GM23338 (cell line): ENCODE measurements around the gene TTYH1. TPM values are rescaled to one million over a fixed set of nuclear protein-coding genes. Genes with fewer than 3 reads are reported as not detected.

ENCODE experiments used
- ATAC-seq: fragments of 200-7000 bp; cut with Tn5 transposase; 3 replicates; pipeline ENCODE4 v1.9.1; 2020
- DNase-seq: peaks from one replicate; pipeline ENCODE4 v3.0.0-alpha.2; 2015; ENCODE audit warnings: low spot score
- H2AFZ ChIP-seq: fragments of 200-600 bp; sonication (generic); 2 replicates; pipeline ENCODE4 v1.8.0; 2016; ENCODE audit warnings: antibody characterized with exemption, mild to moderate bottlenecking, moderate library complexity
- H3F3A ChIP-seq: fragments of 200-600 bp; sonication (generic); replicated peaks from 2 replicates; pipeline ENCODE4 v1.8.0; 2017; ENCODE audit warnings: antibody characterized with exemption, mixed run types, low read depth
- H3K27ac ChIP-seq: fragments of 200-600 bp; sonication (generic); 2 replicates; pipeline ENCODE4 v1.6.1; 2016; ENCODE audit warnings: low read depth
- H3K27me3 ChIP-seq: fragments of 200-600 bp; sonication (generic); 2 replicates; pipeline ENCODE4 v1.8.0; 2016; ENCODE audit warnings: mild to moderate bottlenecking, mixed run types, moderate library complexity; ENCODE audit not compliant: insufficient read depth
- H3K36me3 ChIP-seq: fragments of 200-600 bp; sonication (generic); 2 replicates; pipeline ENCODE4 v1.8.0; 2016; ENCODE audit warnings: mild to moderate bottlenecking; ENCODE audit not compliant: insufficient read depth
- H3K4me1 ChIP-seq: fragments of 200-600 bp; sonication (generic); 2 replicates; pipeline ENCODE4 v1.8.0; 2016; ENCODE audit warnings: mild to moderate bottlenecking, moderate library complexity; ENCODE audit not compliant: insufficient read depth
- H3K4me2 ChIP-seq: fragments of 200-600 bp; sonication (generic); 2 replicates; pipeline ENCODE4 v1.7.1; 2017; ENCODE audit warnings: mixed run types
- H3K4me3 ChIP-seq: fragments of 200-600 bp; sonication (generic); 2 replicates; pipeline ENCODE4 v1.6.1; 2016; ENCODE audit warnings: mixed run types
- H3K79me2 ChIP-seq: fragments of 200-600 bp; sonication (generic); replicated peaks from 2 replicates; pipeline ENCODE4 v1.8.0; 2017; ENCODE audit warnings: mild to moderate bottlenecking; ENCODE audit not compliant: insufficient read depth
- H3K9me2 ChIP-seq: fragments of 200-600 bp; sonication (generic); 2 replicates; pipeline ENCODE4 v1.8.0; 2017; ENCODE audit not compliant: insufficient read depth
- H4K20me1 ChIP-seq: fragments of 200-600 bp; sonication (generic); replicated peaks from 2 replicates; pipeline ENCODE4 v1.8.0; 2017; ENCODE audit warnings: mild to moderate bottlenecking; ENCODE audit not compliant: insufficient read depth
- H3K27ac Mint-ChIP-seq: 2 replicates; pipeline ENCODE4 v1.8.0; 2020; ENCODE audit warnings: inconsistent platforms, mild to moderate bottlenecking, moderate library complexity, mixed read lengths
- H3K27me3 Mint-ChIP-seq: 3 replicates; pipeline ENCODE4 v1.8.0; 2022; ENCODE audit warnings: low read depth, mild to moderate bottlenecking, moderate library complexity, mixed read lengths, inconsistent platforms; ENCODE audit not compliant: insufficient read depth, poor library complexity
- H3K36me3 Mint-ChIP-seq: 3 replicates; pipeline ENCODE4 v1.8.0; 2021; ENCODE audit warnings: low read depth, mild to moderate bottlenecking, inconsistent platforms, moderate library complexity, mixed read lengths
- H3K4me1 Mint-ChIP-seq: 3 replicates; pipeline ENCODE4 v1.8.0; 2020; ENCODE audit warnings: mild to moderate bottlenecking, inconsistent platforms, mixed read lengths
- H3K4me3 Mint-ChIP-seq: 3 replicates; pipeline ENCODE4 v1.8.0; 2021; ENCODE audit warnings: moderate library complexity, mild to moderate bottlenecking, inconsistent platforms, mixed read lengths
- H3K9me3 Mint-ChIP-seq: 3 replicates; pipeline ENCODE4 v1.8.0; 2020; ENCODE audit warnings: moderate library complexity, mild to moderate bottlenecking, inconsistent platforms, mixed read lengths
- CREB1 ChIP-seq: fragments of 250-450 bp; sonication (Bioruptor Pico); IDR thresholded peaks from 2 replicates; pipeline ENCODE4 v1.5.0; 2020; ENCODE audit warnings: low read depth, mild to moderate bottlenecking, moderate library complexity
- EZH2 ChIP-seq: fragments of 200-600 bp; sonication (generic); IDR thresholded peaks from one replicate; pipeline ENCODE4 v1.8.0; 2017; ENCODE audit warnings: antibody characterized with exemption, mild to moderate bottlenecking, low read depth; ENCODE audit not compliant: unreplicated experiment
- EZH2phosphoT487 ChIP-seq: fragments of 200-600 bp; sonication (generic); IDR thresholded peaks from one replicate; pipeline ENCODE4 v1.8.1; 2018; ENCODE audit warnings: antibody characterized with exemption; ENCODE audit not compliant: unreplicated experiment
- JUNB ChIP-seq: IDR thresholded peaks from one replicate; pipeline ENCODE4 v1.6.1; 2016; ENCODE audit warnings: antibody characterized with exemption; ENCODE audit not compliant: unreplicated experiment
- NANOG ChIP-seq: IDR thresholded peaks from 2 replicates; pipeline ENCODE4 v1.6.1; 2016; ENCODE audit warnings: antibody characterized with exemption, borderline replicate concordance
- POLR2AphosphoS5 ChIP-seq: IDR thresholded peaks from 2 replicates; pipeline ENCODE4 v1.6.1; 2016; ENCODE audit warnings: antibody characterized with exemption, low read depth
- STAT1 ChIP-seq: IDR thresholded peaks from one replicate; pipeline ENCODE4 v1.6.1; 2016; ENCODE audit warnings: antibody characterized with exemption; ENCODE audit not compliant: unreplicated experiment
- ZNF114 ChIP-seq: fragments of 250-450 bp; sonication (Bioruptor Pico); IDR thresholded peaks from 2 replicates; pipeline ENCODE4 v1.5.0; 2020; ENCODE audit warnings: mild to moderate bottlenecking, moderate library complexity
- ZNF331 ChIP-seq: fragments of 250-450 bp; sonication (Bioruptor Pico); IDR thresholded peaks from 2 replicates; pipeline ENCODE4 v1.5.0; 2020; ENCODE audit warnings: low read depth, mild to moderate bottlenecking, moderate library complexity
- ZNF462 ChIP-seq: fragments of 250-450 bp; sonication (Bioruptor Pico); IDR thresholded peaks from 2 replicates; pipeline ENCODE4 v1.5.0; 2020; ENCODE audit warnings: mild to moderate bottlenecking, moderate library complexity
- polyA plus RNA-seq: library from polyadenylated mRNA; unstranded; fragments of >200 nt; fragmentation: Nextera tagmentation; extraction: Ambion mirVana; gene quantifications from 2 replicates; pipeline ENCODE4 v1.2.1, GENCODE V29; 2016
- total RNA-seq: library from RNA; depleted of rRNA; stranded (reverse); fragments of >200 nt; shearing (Covaris generic); gene quantifications from 2 replicates; pipeline ENCODE4 v1.2.3, GENCODE V29; 2014
- TF ChIP-seq, protein P1 (sequence below): IDR thresholded peaks from 2 replicates; pipeline ENCODE4 v1.6.1; 2016; ENCODE audit warnings: antibody characterized with exemption
- TF ChIP-seq, protein P2 (sequence below): IDR thresholded peaks from one replicate; pipeline ENCODE4 v1.6.1; 2018; ENCODE audit warnings: antibody characterized with exemption; ENCODE audit not compliant: unreplicated experiment
- TF ChIP-seq, protein P3 (sequence below), 2 experiments: fragments of 200-600 bp in 1 of 2; sonication (generic) in 1 of 2; conservative IDR thresholded peaks; 2 replicates each; pipeline versions ENCODE4 v1.5.1 to v1.6.1; 2016 to 2017; ENCODE audit warnings: antibody characterized with exemption in 2 of 2, low read depth in 2 of 2, mild to moderate bottlenecking in 2 of 2, moderate library complexity in 1 of 2

TTYH1 gene
- total and polyA plus RNA-seq, 2 experiments from 2014 or later = 18.2 to 40.8 TPM

GRCh38 chr19:54451997-54452396, 36.7 kb downstream of the TTYH1 start:
- H3K27ac Mint-ChIP-seq = no peak overlapping the region
- no peak overlapping the region for H3K27ac ChIP-seq
- peaks cover 57% of the 10 kb centered on the region for H3K79me2 ChIP-seq

More at GRCh38 chr19:54451997-54452396, 36.7 kb downstream of the TTYH1 start:
- DNase-seq = no peak
- Histone ChIP-seq H3K4me2 (no peak overlapping the region), H4K20me1 (peaks cover 33% of the 10 kb centered on the region), H3K36me3 (peaks cover 32% of the 10 kb centered on the region), H3K4me3 (no peak overlapping the region), H3K9me2 (no peaks in the 10 kb centered on the region), H2AFZ (no peak overlapping the region), H3F3A (no peaks in the 10 kb centered on the region), H3K4me1 (peaks cover 9% of the 10 kb centered on the region), H3K27me3 (no peaks in the 10 kb centered on the region)
- Mint-ChIP-seq H3K4me3 (no peak overlapping the region), H3K36me3 (peaks cover 62% of the 10 kb centered on the region), H3K27me3 (peaks cover 15% of the 10 kb centered on the region), H3K4me1 (peaks cover 18% of the 10 kb centered on the region), H3K9me3 (peaks cover 12% of the 10 kb centered on the region)
- TF ChIP-seq ZNF462 (CRISPR knock-in tag) = no peak
- TF ChIP-seq JUNB = no peak
- no peak for TF ChIP-seq STAT1
- TF ChIP-seq, protein P1, sequence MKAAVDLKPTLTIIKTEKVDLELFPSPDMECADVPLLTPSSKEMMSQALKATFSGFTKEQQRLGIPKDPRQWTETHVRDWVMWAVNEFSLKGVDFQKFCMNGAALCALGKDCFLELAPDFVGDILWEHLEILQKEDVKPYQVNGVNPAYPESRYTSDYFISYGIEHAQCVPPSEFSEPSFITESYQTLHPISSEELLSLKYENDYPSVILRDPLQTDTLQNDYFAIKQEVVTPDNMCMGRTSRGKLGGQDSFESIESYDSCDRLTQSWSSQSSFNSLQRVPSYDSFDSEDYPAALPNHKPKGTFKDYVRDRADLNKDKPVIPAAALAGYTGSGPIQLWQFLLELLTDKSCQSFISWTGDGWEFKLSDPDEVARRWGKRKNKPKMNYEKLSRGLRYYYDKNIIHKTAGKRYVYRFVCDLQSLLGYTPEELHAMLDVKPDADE = no peak
- TF ChIP-seq, protein P2, sequence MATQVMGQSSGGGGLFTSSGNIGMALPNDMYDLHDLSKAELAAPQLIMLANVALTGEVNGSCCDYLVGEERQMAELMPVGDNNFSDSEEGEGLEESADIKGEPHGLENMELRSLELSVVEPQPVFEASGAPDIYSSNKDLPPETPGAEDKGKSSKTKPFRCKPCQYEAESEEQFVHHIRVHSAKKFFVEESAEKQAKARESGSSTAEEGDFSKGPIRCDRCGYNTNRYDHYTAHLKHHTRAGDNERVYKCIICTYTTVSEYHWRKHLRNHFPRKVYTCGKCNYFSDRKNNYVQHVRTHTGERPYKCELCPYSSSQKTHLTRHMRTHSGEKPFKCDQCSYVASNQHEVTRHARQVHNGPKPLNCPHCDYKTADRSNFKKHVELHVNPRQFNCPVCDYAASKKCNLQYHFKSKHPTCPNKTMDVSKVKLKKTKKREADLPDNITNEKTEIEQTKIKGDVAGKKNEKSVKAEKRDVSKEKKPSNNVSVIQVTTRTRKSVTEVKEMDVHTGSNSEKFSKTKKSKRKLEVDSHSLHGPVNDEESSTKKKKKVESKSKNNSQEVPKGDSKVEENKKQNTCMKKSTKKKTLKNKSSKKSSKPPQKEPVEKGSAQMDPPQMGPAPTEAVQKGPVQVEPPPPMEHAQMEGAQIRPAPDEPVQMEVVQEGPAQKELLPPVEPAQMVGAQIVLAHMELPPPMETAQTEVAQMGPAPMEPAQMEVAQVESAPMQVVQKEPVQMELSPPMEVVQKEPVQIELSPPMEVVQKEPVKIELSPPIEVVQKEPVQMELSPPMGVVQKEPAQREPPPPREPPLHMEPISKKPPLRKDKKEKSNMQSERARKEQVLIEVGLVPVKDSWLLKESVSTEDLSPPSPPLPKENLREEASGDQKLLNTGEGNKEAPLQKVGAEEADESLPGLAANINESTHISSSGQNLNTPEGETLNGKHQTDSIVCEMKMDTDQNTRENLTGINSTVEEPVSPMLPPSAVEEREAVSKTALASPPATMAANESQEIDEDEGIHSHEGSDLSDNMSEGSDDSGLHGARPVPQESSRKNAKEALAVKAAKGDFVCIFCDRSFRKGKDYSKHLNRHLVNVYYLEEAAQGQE = no peak
- TF ChIP-seq, protein P3, sequence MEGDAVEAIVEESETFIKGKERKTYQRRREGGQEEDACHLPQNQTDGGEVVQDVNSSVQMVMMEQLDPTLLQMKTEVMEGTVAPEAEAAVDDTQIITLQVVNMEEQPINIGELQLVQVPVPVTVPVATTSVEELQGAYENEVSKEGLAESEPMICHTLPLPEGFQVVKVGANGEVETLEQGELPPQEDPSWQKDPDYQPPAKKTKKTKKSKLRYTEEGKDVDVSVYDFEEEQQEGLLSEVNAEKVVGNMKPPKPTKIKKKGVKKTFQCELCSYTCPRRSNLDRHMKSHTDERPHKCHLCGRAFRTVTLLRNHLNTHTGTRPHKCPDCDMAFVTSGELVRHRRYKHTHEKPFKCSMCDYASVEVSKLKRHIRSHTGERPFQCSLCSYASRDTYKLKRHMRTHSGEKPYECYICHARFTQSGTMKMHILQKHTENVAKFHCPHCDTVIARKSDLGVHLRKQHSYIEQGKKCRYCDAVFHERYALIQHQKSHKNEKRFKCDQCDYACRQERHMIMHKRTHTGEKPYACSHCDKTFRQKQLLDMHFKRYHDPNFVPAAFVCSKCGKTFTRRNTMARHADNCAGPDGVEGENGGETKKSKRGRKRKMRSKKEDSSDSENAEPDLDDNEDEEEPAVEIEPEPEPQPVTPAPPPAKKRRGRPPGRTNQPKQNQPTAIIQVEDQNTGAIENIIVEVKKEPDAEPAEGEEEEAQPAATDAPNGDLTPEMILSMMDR (conservative IDR thresholded peaks at IDR 0.05; ENCODE audit: low read depth in 2 of 2) = no peak
- no peak for TF ChIP-seq POLR2AphosphoS5
- TF ChIP-seq CREB1 (CRISPR knock-in tag) = no peak
- no peak for TF ChIP-seq ZNF114 (CRISPR knock-in tag)
- no peak for TF ChIP-seq EZH2
- TF ChIP-seq NANOG = no peak
- no peak for TF ChIP-seq ZNF331 (CRISPR knock-in tag)
- no peak for TF ChIP-seq EZH2phosphoT487
- ATAC-seq = no peak
